Measurements from ENCODE around the gene SRPK2.
A peak's percentile ranks its signal among the peaks of the same experiment; 100 is the strongest.

Gene SRPK2

GRCh38 chr7:105227391-105227790 lies 161.3 kb downstream of the SRPK2 start:
- no peak overlapping the region for H3K4me3 ChIP-seq (ENCODE audit: low read depth, low read length)
- no peak for DNase-seq (ENCODE audit: low read depth, low spot score)
- no peak for TF ChIP-seq CTCF (IDR thresholded peaks at IDR 0.05; ENCODE audit: low read depth, low read length)
- in situ Hi-C loops (cut with HindIII; ENCODE audit: low sequenced_read_pairs), result no loop called here

- DNase-seq (ENCODE audit: low read depth, low spot score), result peak; percentile 94
- no peak for TF ChIP-seq CTCF (IDR thresholded peaks at IDR 0.05; ENCODE audit: low read depth, low read length)
- H3K4me3 ChIP-seq (ENCODE audit: low read depth, low read length), result no peak overlapping the region
- in situ Hi-C loops (cut with HindIII; ENCODE audit: low sequenced_read_pairs), result no loop called here
Measured at GRCh38 chr7:105224884-105225651, 163.7 kb downstream of the SRPK2 start.

- no peak overlapping the region for H3K4me3 ChIP-seq (ENCODE audit: low read depth, low read length)
- in situ Hi-C loops (cut with HindIII; ENCODE audit: low sequenced_read_pairs), result no loop called here
- TF ChIP-seq CTCF (IDR thresholded peaks at IDR 0.05; ENCODE audit: low read depth, low read length), result no peak
- no peak for DNase-seq (ENCODE audit: low read depth, low spot score)
Measured at GRCh38 chr7:105222953-105223352, 165.8 kb downstream of the SRPK2 start.

GRCh38 chr7:105219771-105220160 lies 169.0 kb downstream of the SRPK2 start:
- TF ChIP-seq CTCF (IDR thresholded peaks at IDR 0.05; ENCODE audit: low read depth, low read length), result no peak
- in situ Hi-C loops (cut with HindIII; ENCODE audit: low sequenced_read_pairs), result no loop called here
- DNase-seq (ENCODE audit: low read depth, low spot score), result peak; percentile 56
- no peak overlapping the region for H3K4me3 ChIP-seq (ENCODE audit: low read depth, low read length)

GRCh38 chr7:105218939-105219770 lies 169.6 kb downstream of the SRPK2 start:
- H3K4me3 ChIP-seq (ENCODE audit: low read depth, low read length), result no peak overlapping the region
- DNase-seq (ENCODE audit: low read depth, low spot score), result peak; percentile 21
- in situ Hi-C loops (cut with HindIII; ENCODE audit: low sequenced_read_pairs), result no loop called here
- no peak for TF ChIP-seq CTCF (IDR thresholded peaks at IDR 0.05; ENCODE audit: low read depth, low read length)

GRCh38 chr7:105218215-105218614 lies 170.5 kb downstream of the SRPK2 start:
- no peak for TF ChIP-seq CTCF (IDR thresholded peaks at IDR 0.05; ENCODE audit: low read depth, low read length)
- in situ Hi-C loops (cut with HindIII; ENCODE audit: low sequenced_read_pairs), result no loop called here
- DNase-seq (ENCODE audit: low read depth, low spot score), result no peak
- no peak overlapping the region for H3K4me3 ChIP-seq (ENCODE audit: low read depth, low read length)
